ENCODE data around the gene C3orf52.

- TF ChIP-seq CTCF (IDR thresholded peaks at IDR 0.05; ENCODE audit: borderline replicate concordance, extremely low read depth, low read length, poor library complexity, severe bottlenecking) (no peak), EZH2 (IDR thresholded peaks at IDR 0.05; ENCODE audit: borderline replicate concordance, low read depth, low read length, severe bottlenecking) (no peak)
These were observed 42.9 kb downstream of the C3orf52 start for GRCh38 chr3:112128843-112129727.
